ENCODE measurements around the gene DLGAP1.

DLGAP1 gene

DNA sequence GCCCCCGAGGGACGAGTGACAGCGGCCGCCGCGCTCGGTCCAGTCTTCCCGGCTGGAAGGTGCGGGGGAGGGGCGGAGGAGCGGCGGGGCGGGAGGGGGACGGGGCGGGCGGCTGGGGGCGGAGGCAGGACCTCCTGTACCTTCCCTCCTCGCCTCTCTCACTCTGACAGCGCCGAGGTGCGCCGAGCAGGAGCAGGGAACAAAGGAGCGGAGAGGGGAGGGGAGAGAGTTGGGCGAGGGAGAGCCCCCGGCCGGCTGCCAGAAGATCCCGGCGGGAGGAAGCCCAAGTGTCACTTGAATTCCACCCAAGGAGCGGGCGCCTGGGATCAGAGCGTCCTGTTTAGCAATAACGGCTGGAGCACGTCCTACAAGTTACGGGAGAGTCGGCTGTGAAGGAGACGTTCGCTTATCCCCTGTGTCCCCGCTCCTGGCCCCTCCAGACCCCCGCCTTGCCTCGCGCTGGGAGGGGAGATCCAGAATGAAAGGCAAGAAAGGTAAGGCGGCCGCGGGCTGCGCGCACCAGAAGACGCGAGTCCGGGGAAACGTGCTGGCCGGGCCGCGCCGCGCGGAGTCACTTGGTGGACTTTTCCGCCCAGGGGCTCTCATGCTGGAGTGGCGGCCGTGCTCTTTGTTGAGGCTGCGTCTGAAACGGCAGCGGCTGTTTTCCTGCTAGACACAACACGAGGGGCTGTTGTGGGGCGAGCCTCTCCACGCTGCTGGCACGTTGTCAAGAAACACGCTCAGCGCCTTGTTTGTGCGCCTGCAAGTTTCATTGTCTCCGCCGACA lies 1004.9 kb downstream of the DLGAP1 start, which contains the start of gene TGIF1:
Gene TGIF1 (plus strand): TSS at position 161 of the 787 bp plus-strand sequence. CDS start 318 bp downstream, at position 479.
- Histone ChIP-seq H3K4me3 (ENCODE audit: low read length) (peak within 1 kb of the TSS; percentile 98), H4K8ac (ENCODE audit: low read depth, low read length) (peak within 1 kb of the TSS; percentile 31), H2BK15ac (replicated peaks; ENCODE audit: low read depth) (peak within 1 kb of the TSS; percentile 48), H2BK120ac (ENCODE audit: low read depth, low read length) (peak within 1 kb of the TSS; percentile 66), H3K4me1 (ENCODE audit: control insufficient read depth, low read depth, low read length) (peaks cover 6% of the 10 kb centered on the region), H2AK5ac (ENCODE audit: low read length) (no peak within 1 kb of the TSS), H3K9ac (ENCODE audit: low read length) (peak within 1 kb of the TSS; percentile 96), H4K5ac (ENCODE audit: low read length) (no peak within 1 kb of the TSS), H3K4ac (ENCODE audit: low read depth, low read length) (peak within 1 kb of the TSS; percentile 93), H3K4me2 (ENCODE audit: low read length) (peak within 1 kb of the TSS; percentile 90), H2BK5ac (ENCODE audit: low read length) (peak within 1 kb of the TSS; percentile 94), H3K27me3 (ENCODE audit: insufficient read depth, low read length, poor library complexity) (no peaks in the 10 kb centered on the region), H3K56ac (ENCODE audit: low read length) (peak within 1 kb of the TSS; percentile 97), H3K79me2 (ENCODE audit: control insufficient read depth, insufficient read depth, low read length) (peaks cover 52% of the 10 kb centered on the region), H3K18ac (ENCODE audit: low read length) (peak within 1 kb of the TSS; percentile 91), H3K23ac (ENCODE audit: low read length) (peak within 1 kb of the TSS; percentile 100), H3K27ac (ENCODE audit: low read depth, low read length) (peak within 1 kb of the TSS; percentile 98), H3K36me3 (ENCODE audit: control insufficient read depth, insufficient read depth, low read length) (no peaks in the 10 kb centered on the region), H3K79me1 (ENCODE audit: low read length) (no peaks in the 10 kb centered on the region)
- peak; percentile 95 for DNase-seq
- WGBS (ENCODE audit: extremely low coverage, insufficient coverage, low lambda C conversion rate): no CpG with 5 or more reads among the region's 71 CpGs

DNA sequence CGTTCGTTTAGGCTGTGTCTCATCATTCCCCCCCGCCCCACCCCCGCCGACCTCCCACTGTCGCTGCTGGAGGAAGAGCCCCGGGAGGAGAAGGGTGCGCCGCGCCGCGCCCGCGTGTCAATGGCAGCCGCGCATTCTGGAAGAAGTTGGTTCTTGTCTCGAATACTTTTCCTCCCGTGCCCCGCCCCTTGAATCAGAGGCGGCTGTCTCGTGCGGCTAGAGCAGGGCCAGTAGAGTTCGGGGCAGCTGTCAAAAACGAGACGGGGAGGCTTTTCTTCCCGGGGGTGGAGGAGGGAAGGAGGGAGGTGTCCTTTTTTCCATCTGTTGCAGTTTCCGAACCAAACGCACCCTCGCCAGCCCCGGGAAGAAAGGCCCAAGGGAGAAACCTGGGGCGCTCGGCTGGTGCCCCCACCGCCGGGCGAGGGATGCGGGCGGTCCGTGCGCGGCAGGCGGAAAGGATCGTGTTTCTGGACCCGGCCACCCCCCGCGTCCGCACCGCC lies 1005.5 kb downstream of the DLGAP1 start:
- Histone ChIP-seq H3K4me2 (ENCODE audit: low read length) (peak overlapping the region; percentile 26), H3K27ac (ENCODE audit: low read depth, low read length) (peak overlapping the region; percentile 98), H3K56ac (ENCODE audit: low read length) (peak overlapping the region; percentile 83), H2BK15ac (replicated peaks; ENCODE audit: low read depth) (peak overlapping the region; percentile 48), H3K4me3 (ENCODE audit: low read length) (peak overlapping the region; percentile 64), H3K23ac (ENCODE audit: low read length) (no peak overlapping the region), H2BK5ac (ENCODE audit: low read length) (peak overlapping the region; percentile 33), H3K18ac (ENCODE audit: low read length) (peak overlapping the region; percentile 91), H3K4me1 (ENCODE audit: control insufficient read depth, low read depth, low read length) (peaks cover 10% of the 10 kb centered on the region), H2BK120ac (ENCODE audit: low read depth, low read length) (peak overlapping the region; percentile 47), H3K4ac (ENCODE audit: low read depth, low read length) (peak overlapping the region; percentile 64), H4K5ac (ENCODE audit: low read length) (no peak overlapping the region), H2AK5ac (ENCODE audit: low read length) (no peak overlapping the region), H3K79me2 (ENCODE audit: control insufficient read depth, insufficient read depth, low read length) (peaks cover 49% of the 10 kb centered on the region), H3K79me1 (ENCODE audit: low read length) (no peaks in the 10 kb centered on the region), H4K8ac (ENCODE audit: low read depth, low read length) (peak overlapping the region; percentile 31), H3K36me3 (ENCODE audit: control insufficient read depth, insufficient read depth, low read length) (no peaks in the 10 kb centered on the region), H3K9ac (ENCODE audit: low read length) (peak overlapping the region; percentile 78), H3K27me3 (ENCODE audit: insufficient read depth, low read length, poor library complexity) (no peaks in the 10 kb centered on the region)
- WGBS (ENCODE audit: extremely low coverage, insufficient coverage, low lambda C conversion rate): no CpG with 5 or more reads among the region's 47 CpGs
- DNase-seq: peak; percentile 95

- peak overlapping the region; percentile 0 for H3K23ac ChIP-seq (ENCODE audit: low read length)
- no peaks in the 10 kb centered on the region for H3K79me1 ChIP-seq (ENCODE audit: low read length)
- H4K8ac ChIP-seq (ENCODE audit: low read depth, low read length): no peak overlapping the region
- peak overlapping the region; percentile 91 for H3K27ac ChIP-seq (ENCODE audit: low read depth, low read length)
- no peak overlapping the region for H4K5ac ChIP-seq (ENCODE audit: low read length)
- DNase-seq: peak; percentile 91
- no peak overlapping the region for H2AK5ac ChIP-seq (ENCODE audit: low read length)
- H3K4me1 ChIP-seq (ENCODE audit: control insufficient read depth, low read depth, low read length): peaks cover 10% of the 10 kb centered on the region
- peak overlapping the region; percentile 91 for H3K18ac ChIP-seq (ENCODE audit: low read length)
- H2BK15ac ChIP-seq (replicated peaks; ENCODE audit: low read depth): no peak overlapping the region
- no peaks in the 10 kb centered on the region for H3K27me3 ChIP-seq (ENCODE audit: insufficient read depth, low read length, poor library complexity)
- no CpG with 5 or more reads among the region's 38 CpGs for WGBS (ENCODE audit: extremely low coverage, insufficient coverage, low lambda C conversion rate)
- H3K36me3 ChIP-seq (ENCODE audit: control insufficient read depth, insufficient read depth, low read length): no peaks in the 10 kb centered on the region
- peak overlapping the region; percentile 91 for H3K56ac ChIP-seq (ENCODE audit: low read length)
- peak overlapping the region; percentile 72 for H3K4me3 ChIP-seq (ENCODE audit: low read length)
- peak overlapping the region; percentile 64 for H3K4ac ChIP-seq (ENCODE audit: low read depth, low read length)
- H3K79me2 ChIP-seq (ENCODE audit: control insufficient read depth, insufficient read depth, low read length): peaks cover 46% of the 10 kb centered on the region
- peak overlapping the region; percentile 27 for H2BK5ac ChIP-seq (ENCODE audit: low read length)
- H3K9ac ChIP-seq (ENCODE audit: low read length): peak overlapping the region; percentile 76
- no peak overlapping the region for H2BK120ac ChIP-seq (ENCODE audit: low read depth, low read length)
- H3K4me2 ChIP-seq (ENCODE audit: low read length): peak overlapping the region; percentile 90
These were observed 1006.1 kb downstream of the DLGAP1 start for GRCh38 chr18:3448838-3449511.

DNA sequence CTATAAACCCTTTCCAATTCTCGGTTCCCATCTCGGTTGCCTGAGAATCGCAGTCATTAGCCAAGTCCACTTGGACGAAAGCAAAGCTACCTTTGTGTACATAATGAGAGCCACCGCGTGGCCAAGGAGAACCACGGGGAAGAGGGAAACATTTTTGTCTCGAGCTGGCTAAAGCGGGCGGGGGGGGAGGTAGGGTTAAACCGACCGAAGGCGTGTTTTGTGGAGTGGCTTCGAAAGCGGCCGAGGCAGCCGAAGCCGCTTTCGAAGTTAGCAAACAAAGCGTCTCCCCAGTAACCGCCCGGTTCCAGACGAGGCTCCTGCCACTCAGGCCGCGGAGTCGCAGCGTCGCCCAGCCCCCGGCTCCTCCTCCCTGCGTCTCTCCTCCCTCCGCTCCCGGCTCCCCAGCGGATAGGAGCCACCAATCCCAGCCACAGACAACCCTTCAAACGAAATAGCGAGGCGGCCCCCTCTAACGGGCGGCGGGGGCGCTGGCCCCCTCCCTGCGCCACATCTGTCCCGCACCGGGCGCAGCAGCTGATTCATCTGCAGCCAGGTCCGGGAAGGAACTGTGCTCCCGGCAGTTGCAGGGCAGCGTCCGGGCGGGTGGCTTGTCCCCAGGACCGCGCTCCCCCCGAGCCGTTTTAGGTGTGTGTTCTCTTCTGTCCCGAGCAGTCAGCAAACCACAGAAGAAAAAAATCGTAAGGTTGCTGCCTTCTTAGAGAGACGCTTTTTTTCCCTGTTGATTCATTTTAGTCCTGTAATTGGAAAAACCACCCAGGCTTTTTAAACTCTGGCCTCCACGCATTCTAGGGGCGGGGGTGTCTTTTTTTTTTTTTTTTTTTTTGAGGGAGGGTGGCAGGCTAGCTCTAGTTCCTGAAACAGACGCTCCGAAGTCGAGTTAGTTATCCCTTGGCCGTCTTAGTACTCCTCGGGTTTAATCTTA lies 1006.9 kb downstream of the DLGAP1 start:
- H2AK5ac ChIP-seq (ENCODE audit: low read length): no peak overlapping the region
- peak overlapping the region; percentile 74 for H3K4ac ChIP-seq (ENCODE audit: low read depth, low read length)
- peak overlapping the region; percentile 91 for H3K18ac ChIP-seq (ENCODE audit: low read length)
- H3K23ac ChIP-seq (ENCODE audit: low read length): peak overlapping the region; percentile 83
- peak overlapping the region; percentile 95 for H2BK5ac ChIP-seq (ENCODE audit: low read length)
- no peak overlapping the region for H4K8ac ChIP-seq (ENCODE audit: low read depth, low read length)
- peaks cover 38% of the 10 kb centered on the region for H3K79me2 ChIP-seq (ENCODE audit: control insufficient read depth, insufficient read depth, low read length)
- H3K56ac ChIP-seq (ENCODE audit: low read length): peak overlapping the region; percentile 99
- peak overlapping the region; percentile 72 for H3K4me3 ChIP-seq (ENCODE audit: low read length)
- WGBS (ENCODE audit: extremely low coverage, insufficient coverage, low lambda C conversion rate): no CpG with 5 or more reads among the region's 63 CpGs
- H3K4me1 ChIP-seq (ENCODE audit: control insufficient read depth, low read depth, low read length): peaks cover 10% of the 10 kb centered on the region
- peak; percentile 99 for DNase-seq
- peak overlapping the region; percentile 94 for H3K4me2 ChIP-seq (ENCODE audit: low read length)
- no peaks in the 10 kb centered on the region for H3K27me3 ChIP-seq (ENCODE audit: insufficient read depth, low read length, poor library complexity)
- peak overlapping the region; percentile 26 for H4K5ac ChIP-seq (ENCODE audit: low read length)
- no peaks in the 10 kb centered on the region for H3K79me1 ChIP-seq (ENCODE audit: low read length)
- H3K9ac ChIP-seq (ENCODE audit: low read length): peak overlapping the region; percentile 94
- H3K27ac ChIP-seq (ENCODE audit: low read depth, low read length): peak overlapping the region; percentile 99
- no peak overlapping the region for H2BK15ac ChIP-seq (replicated peaks; ENCODE audit: low read depth)
- H2BK120ac ChIP-seq (ENCODE audit: low read depth, low read length): peak overlapping the region; percentile 68
- no peaks in the 10 kb centered on the region for H3K36me3 ChIP-seq (ENCODE audit: control insufficient read depth, insufficient read depth, low read length)
